Measurements from ENCODE around the gene ANXA8. TPM values are rescaled to one million over a fixed set of nuclear protein-coding genes. Genes with fewer than 3 reads are reported as not detected.
"Not testable (repeated sequence)": the region's sequence is repeated elsewhere in the genome, so short reads cannot be mapped to it uniquely, and the experiment has no call there.

The ANXA8 gene
- total RNA-seq, 1 donor from 2014 or later, result not detected

DNA sequence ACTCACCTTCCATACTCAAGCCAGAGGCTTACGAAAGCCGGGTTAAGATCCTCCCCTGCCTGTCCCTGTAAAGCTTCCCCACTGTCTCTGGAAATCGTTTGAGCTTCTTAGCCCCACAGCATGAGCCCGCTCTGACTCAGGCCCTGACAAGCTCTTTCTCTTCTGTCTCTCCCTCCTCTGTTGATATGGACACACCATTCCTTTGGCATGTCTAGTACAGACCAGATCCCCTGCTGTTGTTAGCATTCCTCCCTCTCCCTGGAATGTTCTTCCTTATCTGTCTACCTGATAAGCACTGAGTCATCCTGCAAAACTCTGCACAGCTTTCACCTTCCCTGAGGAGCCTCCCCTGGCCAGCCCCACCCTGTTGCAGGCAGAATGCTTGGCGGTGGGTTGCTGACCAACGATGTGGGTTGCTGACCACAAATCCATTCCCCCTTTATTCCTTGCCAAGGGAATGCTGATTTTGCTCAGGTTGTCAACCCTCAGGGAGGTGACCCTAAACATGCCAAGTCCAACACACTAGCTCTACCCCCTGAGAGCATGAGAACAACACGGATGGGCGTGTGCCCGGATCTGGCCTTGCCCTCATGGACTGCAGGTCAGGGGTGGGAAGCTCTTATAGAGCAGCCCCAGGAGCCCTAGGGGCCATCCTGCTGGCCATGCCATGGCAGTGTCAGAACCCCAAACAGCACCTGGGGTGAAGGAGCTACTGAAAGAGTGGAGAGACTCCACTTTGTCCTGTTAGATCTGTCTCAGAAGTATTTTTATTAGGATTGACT is 21.1 kb downstream of the ANXA8 start:
- not testable (repeated sequence) for DNase-seq

DNA sequence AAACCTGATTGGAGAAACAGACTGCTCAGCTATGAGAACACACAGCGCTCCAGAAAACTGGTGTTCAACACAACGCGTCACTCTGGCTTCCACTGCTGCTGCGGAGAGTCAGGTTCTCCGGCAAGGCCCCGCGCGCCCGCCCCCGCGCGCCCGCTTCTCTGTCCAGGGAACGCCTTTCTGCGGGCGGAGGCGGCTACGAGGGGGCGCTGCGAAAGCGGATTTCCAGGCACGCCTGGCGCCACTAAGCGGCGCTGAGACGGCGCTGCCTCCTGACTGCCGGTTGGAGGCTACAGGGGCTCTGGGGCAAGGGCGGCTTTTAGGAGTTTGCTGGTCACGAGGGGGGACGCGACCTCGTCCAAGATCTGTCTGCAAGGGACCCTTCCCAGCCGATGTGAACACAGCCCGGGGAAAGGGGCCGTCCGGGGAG is 22.6 kb downstream of the ANXA8 start:
- DNase-seq, result peak; percentile 55

- DNase-seq, result no peak
These were observed 25.3 kb downstream of the ANXA8 start for GRCh38 chr10:47458466-47459154.

DNA sequence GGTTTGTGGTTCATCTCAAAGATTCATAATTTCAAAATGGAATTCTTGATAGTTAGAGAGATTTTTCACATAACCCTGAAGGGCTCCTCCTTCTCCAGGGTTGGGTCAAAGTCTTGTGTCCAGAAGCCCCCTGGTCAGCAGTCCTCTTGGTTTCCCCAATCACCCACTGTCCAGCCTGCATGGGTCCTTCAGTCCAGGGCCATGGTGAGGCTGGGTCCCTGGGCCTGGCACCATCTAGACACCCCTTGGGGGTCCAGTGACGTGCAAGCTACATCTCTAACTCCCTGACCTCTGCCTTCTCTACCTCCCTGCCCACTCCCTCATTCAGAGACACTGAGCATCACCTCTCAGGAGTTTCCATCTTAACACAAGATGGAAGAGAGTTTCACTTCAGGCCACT is 26.1 kb downstream of the ANXA8 start:
- no peak for DNase-seq

- no peak for DNase-seq
These were observed 26.4 kb downstream of the ANXA8 start for GRCh38 chr10:47457528-47457820.

DNA sequence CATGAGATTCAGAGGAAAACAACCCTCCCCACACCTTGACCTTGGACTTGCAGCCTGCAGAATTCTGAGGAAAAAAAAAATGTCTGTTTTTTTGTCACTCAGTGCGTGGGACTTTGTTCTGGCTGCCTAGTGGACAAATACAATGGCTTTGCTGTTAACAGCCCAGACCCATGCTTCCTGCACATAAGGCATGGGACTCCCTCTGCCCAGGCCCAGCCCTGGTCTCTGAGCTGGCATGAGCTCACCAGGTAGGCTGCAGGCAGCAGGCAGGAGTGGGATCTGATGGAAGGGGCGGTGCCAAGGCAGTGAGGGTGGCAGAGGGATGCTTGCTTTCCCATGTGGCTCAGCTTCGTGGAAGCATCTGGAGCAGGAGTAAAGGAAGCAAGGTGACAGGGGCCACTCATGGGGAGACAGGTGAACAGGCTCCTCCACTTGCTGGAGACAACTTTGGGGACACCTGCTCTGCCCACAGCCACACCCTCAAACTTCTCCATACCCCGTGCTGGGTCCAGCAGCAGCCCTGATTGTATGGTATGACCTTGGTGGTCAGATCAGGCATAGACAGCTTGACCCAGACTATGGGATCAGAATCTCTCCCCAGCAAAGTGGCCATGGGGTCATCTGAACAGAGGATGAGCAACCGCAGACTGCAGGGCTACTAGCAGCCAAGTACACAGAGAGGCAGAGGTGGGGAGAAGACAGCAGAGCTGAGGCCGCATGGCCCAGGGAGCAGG is 27.0 kb downstream of the ANXA8 start:
- no peak for DNase-seq

GRCh38 chr10:47456079-47456785 is 27.7 kb downstream of the ANXA8 start:
- no peak for DNase-seq

DNA sequence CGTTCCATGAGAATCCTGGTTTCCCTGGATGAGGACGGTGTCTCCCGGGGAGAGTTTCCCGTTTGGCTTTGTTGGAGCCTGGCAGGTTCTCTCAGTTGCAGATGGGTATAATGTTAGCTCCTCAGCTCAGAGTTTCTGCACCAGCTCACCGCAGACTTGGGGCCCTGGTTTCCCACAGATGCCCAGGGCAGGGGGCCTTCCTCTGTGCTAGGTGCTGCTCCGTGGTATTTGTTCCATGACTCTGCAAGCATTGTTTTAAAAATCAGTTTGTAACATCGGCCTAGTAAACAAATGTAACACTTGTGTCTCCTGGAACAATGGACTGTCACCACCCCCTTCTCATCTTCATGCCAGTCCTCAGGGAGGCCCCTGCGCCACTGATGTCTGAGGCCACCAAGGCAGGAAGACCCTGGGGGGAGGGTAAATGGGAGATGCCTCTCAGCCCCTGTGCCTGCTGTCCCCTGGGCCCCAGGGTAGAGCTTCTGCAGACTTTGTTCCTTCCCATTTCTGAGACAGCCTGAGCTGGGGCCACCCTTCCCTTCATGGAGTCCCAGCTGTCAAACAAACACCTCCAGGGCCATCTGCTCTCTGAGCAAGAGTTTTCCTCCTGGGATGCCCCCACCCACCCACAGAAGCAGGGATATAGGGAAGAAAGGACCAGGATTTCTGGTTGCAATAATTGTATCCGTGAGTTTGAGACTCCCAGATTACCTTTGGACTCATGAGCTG is 28.4 kb downstream of the ANXA8 start:
- not testable (repeated sequence) for DNase-seq

- DNase-seq, result no peak
These were observed 29.2 kb downstream of the ANXA8 start for GRCh38 chr10:47454780-47455058.

GRCh38 chr10:47454008-47454779 is 29.7 kb downstream of the ANXA8 start:
- DNase-seq, result no peak

- no peak for DNase-seq
These were observed 30.5 kb downstream of the ANXA8 start for GRCh38 chr10:47453141-47454007.

DNA sequence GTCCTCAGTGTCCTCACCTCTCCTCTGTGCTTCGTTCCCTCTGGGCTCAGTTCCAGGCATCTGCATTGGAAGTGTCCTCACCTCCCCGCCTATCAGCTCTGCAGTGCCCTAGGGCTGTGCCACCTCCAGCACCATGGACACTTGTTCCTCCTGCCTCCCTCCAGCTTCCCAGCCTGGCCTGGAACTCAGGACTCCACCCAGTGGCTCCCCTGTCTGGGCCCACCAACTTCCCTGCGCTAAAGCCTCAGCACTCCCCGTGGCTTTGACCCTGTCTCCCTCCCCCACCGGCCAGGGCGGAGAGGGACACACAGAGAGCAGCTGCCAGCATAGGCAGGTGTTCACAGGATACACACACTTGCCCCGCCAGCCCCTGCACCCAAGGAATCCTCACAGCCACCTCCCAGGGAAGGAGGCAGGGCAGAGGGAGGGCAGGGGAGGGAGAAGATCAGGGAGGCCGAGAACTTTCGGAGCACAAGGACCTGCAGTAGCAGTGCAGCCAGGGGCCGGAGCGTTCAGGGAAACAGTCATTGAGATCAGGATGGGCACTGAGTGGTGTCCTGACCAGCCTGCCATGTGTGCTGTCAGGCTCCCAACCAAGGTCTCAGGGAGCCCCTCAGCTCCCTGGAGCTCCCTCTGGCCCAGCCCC is 31.3 kb downstream of the ANXA8 start:
- DNase-seq, result no peak

DNA sequence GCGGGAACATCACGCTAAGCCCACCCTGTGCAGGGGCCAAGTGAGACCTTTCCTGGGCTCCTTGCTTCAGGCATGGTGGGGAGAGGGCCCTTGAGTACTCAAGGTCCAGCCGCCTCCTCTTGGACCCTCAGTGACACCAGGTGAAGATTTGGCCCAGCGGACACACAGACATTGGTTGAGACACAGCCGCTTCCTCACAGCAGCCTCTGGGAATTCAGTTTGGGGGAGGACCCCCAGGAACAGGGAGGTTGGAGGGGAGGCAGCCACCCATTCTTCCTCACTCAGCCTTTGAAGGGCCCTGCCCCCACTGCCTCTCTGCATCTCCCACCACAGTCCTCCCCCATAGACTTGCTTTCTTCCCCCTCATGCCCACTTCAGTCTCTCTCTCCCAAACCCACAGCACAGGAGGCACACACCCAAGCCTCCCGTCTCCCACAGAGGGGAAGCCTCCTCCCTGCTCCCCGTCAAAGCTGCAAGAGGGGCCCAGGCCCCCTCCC is 31.9 kb downstream of the ANXA8 start:
- no peak for DNase-seq

DNA sequence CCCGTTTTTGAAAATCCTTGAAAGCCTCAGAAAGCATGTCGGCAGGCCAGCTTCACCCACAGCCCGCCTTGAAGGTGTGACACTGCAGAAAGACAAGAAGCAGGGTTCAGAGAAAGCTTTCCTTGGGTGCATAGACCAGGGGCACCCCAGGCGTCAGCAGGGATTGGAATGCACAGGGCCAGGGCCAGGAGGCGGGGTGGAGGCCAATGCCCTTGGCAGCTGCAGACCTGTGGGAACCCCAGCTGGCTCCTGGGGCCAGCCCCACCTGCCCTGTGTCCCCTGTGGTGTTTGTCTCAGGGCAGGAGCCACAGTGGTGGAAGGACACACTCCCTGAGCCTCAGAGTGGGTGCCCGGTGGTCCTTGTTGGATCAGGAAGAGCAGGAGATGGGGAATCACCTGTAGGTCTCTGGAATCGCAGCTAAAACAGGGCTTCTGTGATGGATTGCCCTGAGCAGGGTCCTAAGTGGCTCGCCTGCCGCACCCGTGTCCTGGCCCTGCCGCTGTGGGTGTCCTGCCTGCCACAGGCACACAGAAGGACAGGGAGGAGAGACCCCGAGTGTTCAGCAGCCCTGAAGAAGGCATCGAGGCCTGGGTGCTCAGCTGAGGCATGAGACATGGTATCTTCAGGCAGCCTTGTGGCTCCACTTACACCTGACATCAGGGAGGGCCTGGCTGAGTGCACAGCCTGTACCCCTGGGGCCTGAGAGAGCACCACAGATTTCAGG is 32.5 kb downstream of the ANXA8 start:
- no peak for DNase-seq

DNA sequence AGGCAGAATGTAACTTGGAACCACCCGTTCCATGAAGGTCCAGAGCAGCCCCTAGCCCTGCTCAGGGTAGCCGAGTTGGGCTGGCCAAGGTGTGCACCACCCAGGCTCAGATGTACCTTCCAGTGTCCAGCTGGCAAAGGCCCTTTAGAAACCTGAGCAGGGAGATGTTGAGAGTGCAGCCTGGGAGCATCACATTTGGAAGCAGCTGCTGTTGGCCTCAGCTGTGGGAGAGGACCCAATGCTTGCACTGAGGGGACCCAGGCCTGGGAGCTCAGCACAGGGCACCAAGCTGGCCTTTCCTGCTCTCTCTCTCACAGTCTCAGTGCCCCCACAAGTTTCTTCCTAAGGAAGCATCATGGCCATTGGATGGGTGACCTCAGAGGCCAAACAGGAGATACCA is 33.5 kb downstream of the ANXA8 start:
- DNase-seq, result no peak

DNA sequence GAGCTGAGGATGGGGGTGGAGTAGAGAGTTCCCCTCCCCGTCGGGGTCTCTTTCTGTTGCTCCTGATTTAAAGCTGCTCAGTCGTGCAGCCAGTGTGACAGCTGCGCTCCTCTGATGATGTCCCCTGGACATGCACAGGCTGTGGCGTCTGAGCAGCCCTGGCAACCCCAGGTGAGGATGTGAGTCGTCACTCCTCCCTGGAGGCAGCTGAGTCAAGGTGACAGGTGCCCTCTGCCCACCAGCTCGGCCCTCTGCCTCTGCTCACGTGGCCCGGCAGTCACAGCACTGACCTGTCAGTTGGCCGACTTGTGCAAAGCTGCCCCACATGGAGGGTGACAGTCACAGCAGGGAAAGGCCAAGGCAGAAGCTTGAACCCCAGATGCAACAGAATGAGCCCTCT is 33.9 kb downstream of the ANXA8 start:
- no peak for DNase-seq

DNA sequence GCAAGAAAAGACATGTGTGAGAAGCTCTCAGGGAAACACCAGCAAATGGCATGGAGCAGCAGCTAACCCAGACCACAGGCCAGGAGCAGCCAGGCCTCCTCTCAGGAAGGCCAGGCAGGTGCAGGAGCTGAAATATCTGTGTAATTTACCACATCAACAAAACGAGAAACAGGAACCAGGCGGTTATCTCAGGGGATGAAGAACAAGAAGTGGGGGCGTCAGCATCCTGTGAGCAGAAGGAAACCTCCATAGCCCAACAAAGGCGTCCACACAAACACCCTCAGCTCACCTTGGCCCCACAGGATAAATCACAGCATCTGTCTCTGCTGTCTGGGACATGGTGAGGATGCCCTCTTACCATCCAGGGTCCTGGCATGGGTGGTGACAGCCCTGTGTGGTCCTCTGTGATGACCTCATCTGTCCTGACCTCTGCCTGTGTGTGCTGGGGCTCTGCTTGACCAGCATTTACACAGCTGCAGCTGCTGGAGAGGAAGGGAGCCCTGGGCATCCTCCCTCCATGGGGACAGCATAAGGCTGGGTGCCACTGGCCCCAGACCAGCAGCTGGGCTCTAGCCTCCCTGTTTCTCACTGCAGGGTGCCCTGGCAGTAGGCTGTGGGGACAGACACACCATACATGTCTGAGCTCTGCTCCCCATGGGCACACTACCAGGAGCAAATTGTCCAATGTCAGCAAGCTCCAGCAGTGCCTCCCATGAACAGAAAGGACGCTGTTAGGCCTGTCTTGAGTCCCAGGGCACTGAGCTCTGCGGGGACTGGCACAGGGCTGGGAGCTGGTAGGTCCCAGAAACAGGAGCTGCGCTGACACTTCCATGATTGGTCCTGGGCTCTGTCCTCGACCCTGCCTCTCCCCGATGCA is 34.6 kb downstream of the ANXA8 start:
- no peak for DNase-seq

DNA sequence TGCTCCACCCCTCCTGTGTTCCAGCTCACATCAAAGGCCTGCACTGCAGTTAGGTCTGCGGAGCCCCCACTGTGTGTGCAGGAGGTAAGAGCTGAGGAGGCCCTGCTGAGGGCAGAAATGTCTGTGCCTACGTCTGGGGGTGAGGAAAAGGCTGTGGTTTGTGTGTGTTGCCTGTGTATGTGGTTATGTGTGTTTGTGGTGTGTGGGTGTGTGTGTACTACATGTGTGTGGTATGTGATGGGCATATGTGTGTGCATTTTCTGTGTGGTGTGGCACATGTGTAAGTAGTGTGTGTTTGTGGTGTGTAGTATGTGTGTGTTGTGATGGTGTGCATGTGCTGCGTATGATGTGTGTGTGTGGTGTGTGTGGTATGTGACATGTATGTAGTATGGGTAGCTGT is 36.2 kb downstream of the ANXA8 start:
- DNase-seq, result no peak
